ENCODE results near the gene GPR78. TPM values are rescaled to one million over a fixed set of nuclear protein-coding genes. Genes with fewer than 3 reads are reported as not detected.

The GPR78 gene
- total RNA-seq, 2 experiments from 2014 or later, result not detected

DNA sequence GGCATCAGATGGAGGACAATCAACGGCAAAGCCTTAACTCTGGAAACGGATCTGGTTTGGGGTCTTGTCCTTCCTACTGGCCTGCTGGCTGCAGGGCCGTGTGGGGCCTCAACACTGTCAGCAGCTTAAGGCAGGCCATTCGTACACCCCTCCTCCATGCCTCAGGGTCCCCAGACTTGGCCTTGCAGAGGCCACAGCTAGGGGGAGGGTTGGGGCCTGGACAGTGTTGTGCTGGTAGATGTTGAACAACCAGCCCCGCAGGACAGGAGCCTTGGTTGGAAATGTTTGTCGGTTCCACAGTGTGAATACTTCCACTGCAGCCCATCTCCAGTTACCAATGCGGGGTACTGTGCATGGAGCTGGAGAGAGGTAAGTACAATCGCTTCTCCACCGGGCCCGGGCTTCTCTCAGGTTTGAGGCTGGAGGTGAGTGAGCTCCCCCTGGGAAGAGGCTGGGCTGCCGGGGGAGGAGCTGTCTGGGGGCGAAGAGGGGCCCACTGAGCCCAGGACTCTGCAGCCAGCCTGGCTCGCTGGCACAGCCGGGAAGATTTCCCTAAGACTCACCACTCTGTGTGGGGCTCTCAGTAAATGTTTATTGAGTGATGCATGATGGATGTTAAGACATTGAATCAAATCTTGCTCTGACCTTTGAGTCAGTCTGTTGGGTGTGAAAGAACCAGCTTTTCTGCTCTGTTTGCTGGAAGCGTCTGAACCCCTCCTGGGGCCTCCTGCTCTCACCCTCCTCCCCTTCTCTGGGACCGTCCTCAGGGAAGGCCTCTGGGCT lies 19.7 kb upstream of the GPR78 start:
- Mint-ChIP-seq H3K27me3 (peaks cover 4% of the 10 kb centered on the region), H3K9me3 (no peaks in the 10 kb centered on the region), H3K36me3 (ENCODE audit: low read depth) (no peaks in the 10 kb centered on the region), H3K4me1 (ENCODE audit: low read depth) (no peaks in the 10 kb centered on the region), H3K4me3 (no peak overlapping the region), H3K27ac (no peak overlapping the region)
- TF ChIP-seq, protein P1, sequence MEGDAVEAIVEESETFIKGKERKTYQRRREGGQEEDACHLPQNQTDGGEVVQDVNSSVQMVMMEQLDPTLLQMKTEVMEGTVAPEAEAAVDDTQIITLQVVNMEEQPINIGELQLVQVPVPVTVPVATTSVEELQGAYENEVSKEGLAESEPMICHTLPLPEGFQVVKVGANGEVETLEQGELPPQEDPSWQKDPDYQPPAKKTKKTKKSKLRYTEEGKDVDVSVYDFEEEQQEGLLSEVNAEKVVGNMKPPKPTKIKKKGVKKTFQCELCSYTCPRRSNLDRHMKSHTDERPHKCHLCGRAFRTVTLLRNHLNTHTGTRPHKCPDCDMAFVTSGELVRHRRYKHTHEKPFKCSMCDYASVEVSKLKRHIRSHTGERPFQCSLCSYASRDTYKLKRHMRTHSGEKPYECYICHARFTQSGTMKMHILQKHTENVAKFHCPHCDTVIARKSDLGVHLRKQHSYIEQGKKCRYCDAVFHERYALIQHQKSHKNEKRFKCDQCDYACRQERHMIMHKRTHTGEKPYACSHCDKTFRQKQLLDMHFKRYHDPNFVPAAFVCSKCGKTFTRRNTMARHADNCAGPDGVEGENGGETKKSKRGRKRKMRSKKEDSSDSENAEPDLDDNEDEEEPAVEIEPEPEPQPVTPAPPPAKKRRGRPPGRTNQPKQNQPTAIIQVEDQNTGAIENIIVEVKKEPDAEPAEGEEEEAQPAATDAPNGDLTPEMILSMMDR (IDR thresholded peaks at IDR 0.05), result no peak
- Histone ChIP-seq H3K36me3 (ENCODE audit: insufficient read depth, low read length) (no peaks in the 10 kb centered on the region), H3K4me3 (ENCODE audit: low read length) (no peak overlapping the region), H3K27me3 (ENCODE audit: control insufficient read depth in 1 of 2, insufficient read depth in 2 of 2, low read length in 2 of 2) (peaks cover 0 to 3% of the 10 kb centered on the region in 2 experiments), H3K9me3 (ENCODE audit: control insufficient read depth in 1 of 2, insufficient read depth in 1 of 2, low read length in 2 of 2) (peaks cover 0 to 9% of the 10 kb centered on the region in 2 experiments), H3K4me1 (ENCODE audit: insufficient read depth, low read length) (no peaks in the 10 kb centered on the region), H3K27ac (ENCODE audit: low read depth in 1 of 2, low read length in 2 of 2) (no peak overlapping the region)
- no peak for ATAC-seq (ENCODE audit: poor library complexity)
- intact Hi-C loops (cut with DNase I, micrococcal nuclease), result no loop called here
- ChIA-PET POLR2A (no interaction called here), CTCF (no interaction called here)
- DNase-seq, result no peak

DNA sequence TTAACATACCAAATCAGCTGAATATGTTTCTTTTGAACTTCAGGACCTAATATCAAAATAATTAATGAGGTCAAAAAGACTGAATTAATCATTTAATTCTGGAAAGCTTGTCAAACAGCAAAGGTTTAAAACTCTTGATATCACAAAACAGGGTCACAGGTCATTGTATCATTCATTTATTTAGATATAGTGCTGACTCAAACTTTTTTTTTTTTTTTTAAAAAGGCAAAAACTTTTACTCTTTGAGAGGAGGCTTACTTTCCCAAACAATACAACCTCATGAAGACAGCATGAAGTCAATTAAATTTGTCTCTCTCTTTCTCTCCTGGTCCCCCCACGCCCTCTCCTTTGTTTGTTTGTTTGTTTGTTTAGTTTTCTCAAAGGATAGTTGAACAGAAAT lies 15.6 kb upstream of the GPR78 start:
- Histone ChIP-seq H3K4me1 (ENCODE audit: insufficient read depth, low read length) (no peaks in the 10 kb centered on the region), H3K9me3 (ENCODE audit: control insufficient read depth in 1 of 2, insufficient read depth in 1 of 2, low read length in 2 of 2) (peaks cover 0 to 4% of the 10 kb centered on the region in 2 experiments), H3K27ac (ENCODE audit: low read depth in 1 of 2, low read length in 2 of 2) (no peak overlapping the region), H3K27me3 (ENCODE audit: control insufficient read depth in 1 of 2, insufficient read depth in 2 of 2, low read length in 2 of 2) (peaks cover 0 to 3% of the 10 kb centered on the region in 2 experiments), H3K4me3 (ENCODE audit: low read length) (no peak overlapping the region), H3K36me3 (ENCODE audit: insufficient read depth, low read length) (no peaks in the 10 kb centered on the region)
- Mint-ChIP-seq H3K9me3 (no peaks in the 10 kb centered on the region), H3K27me3 (peaks cover 4% of the 10 kb centered on the region), H3K36me3 (ENCODE audit: low read depth) (no peaks in the 10 kb centered on the region), H3K4me3 (no peak overlapping the region), H3K27ac (no peak overlapping the region), H3K4me1 (ENCODE audit: low read depth) (no peaks in the 10 kb centered on the region)
- no peak for DNase-seq
- no peak for ATAC-seq (ENCODE audit: poor library complexity)
- intact Hi-C loops (cut with DNase I, micrococcal nuclease), result no loop called here
- ChIA-PET CTCF (no interaction called here), POLR2A (no interaction called here)
- TF ChIP-seq, protein P1 (IDR thresholded peaks at IDR 0.05), result no peak

DNA sequence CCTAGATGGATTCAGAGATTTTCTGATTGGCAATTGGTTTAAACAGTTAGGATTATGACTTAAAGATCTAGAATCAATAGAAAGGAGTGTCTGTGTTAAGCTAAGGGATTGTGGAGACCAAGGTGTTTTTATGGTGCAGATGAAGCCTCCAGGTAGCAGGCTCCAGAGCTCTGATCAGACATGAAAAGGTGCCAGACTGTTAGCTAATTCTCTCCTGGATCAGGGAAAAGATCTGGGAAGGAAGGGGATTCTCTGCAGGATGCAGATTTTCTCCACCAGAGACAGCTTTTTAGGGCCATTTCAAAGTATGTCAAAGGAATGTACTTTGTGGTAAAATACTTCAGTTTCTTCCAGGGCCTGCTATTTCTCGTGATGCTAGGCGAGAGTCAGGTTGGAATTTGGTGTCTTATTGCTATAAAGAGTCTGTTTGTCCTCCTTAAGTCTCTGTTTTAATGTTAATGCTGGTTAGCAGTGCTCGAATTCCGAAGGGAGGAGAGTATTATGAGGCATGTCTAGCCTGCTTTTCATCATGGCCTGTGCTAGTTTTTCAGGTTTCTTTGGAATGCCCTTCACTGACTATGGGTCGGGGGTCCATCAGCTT lies 12.0 kb upstream of the GPR78 start:
- H3K9me3 Mint-ChIP-seq, result no peaks in the 10 kb centered on the region
- POLR2A ChIA-PET, result no interaction called here
- CTCF ChIA-PET, result no interaction called here

More for the DNA sequence above, 12.0 kb upstream of the GPR78 start:
- Histone ChIP-seq H3K27ac (ENCODE audit: low read depth in 1 of 2, low read length in 2 of 2) (no peak overlapping the region), H3K4me3 (ENCODE audit: low read length) (no peak overlapping the region), H3K9me3 (ENCODE audit: control insufficient read depth in 1 of 2, insufficient read depth in 1 of 2, low read length in 2 of 2) (no peaks in the 10 kb centered on the region), H3K4me1 (ENCODE audit: insufficient read depth, low read length) (no peaks in the 10 kb centered on the region), H3K36me3 (ENCODE audit: insufficient read depth, low read length) (no peaks in the 10 kb centered on the region), H3K27me3 (ENCODE audit: control insufficient read depth in 1 of 2, insufficient read depth in 2 of 2, low read length in 2 of 2) (peaks cover 0 to 3% of the 10 kb centered on the region in 2 experiments)
- Mint-ChIP-seq H3K36me3 (ENCODE audit: low read depth) (no peaks in the 10 kb centered on the region), H3K4me1 (ENCODE audit: low read depth) (no peaks in the 10 kb centered on the region), H3K4me3 (no peak overlapping the region), H3K27me3 (no peaks in the 10 kb centered on the region), H3K27ac (no peak overlapping the region)
- intact Hi-C loops (cut with DNase I, micrococcal nuclease), result no loop called here
- TF ChIP-seq, protein P1 (IDR thresholded peaks at IDR 0.05), result no peak
- DNase-seq, result no peak
- no peak for ATAC-seq (ENCODE audit: poor library complexity)

Measured in CD4-positive, alpha-beta T cell (primary cell).